Adrenal gland (tissue), 12 donors: Measurements from ENCODE around the gene ASTN1. TPM values are rescaled to one million over a fixed set of nuclear protein-coding genes. Genes with fewer than 3 reads are reported as not detected.

Source experiments
- DNase-seq, 7 donors: peaks; one replicate each; pipeline ENCODE4 v3.0.0-alpha.2; 2019 to 2020
- H3K27ac ChIP-seq, 5 donors: fragments of 200-600 bp; sonication (generic) in 4 of 5; 1 replicate in 3 of 5; 2 replicates in 2 of 5; pipeline versions ENCODE4 v1.5.1 to v1.8.0; 2016 to 2020; ENCODE audit warnings: mild to moderate bottlenecking in 1 of 5
- H3K27me3 ChIP-seq: fragments of 200-600 bp; 2 replicates; pipeline ENCODE4 v1.8.0; 2021
- H3K36me3 ChIP-seq, 2 donors: fragments of 200-600 bp; replicated peaks in 1 of 2; 1 replicate in 1 of 2; 2 replicates in 1 of 2; pipeline versions ENCODE4 v1.5.1 to v1.8.0; 2018 to 2022
- H3K4me1 ChIP-seq, 2 donors: fragments of 200-600 bp; replicated peaks in 1 of 2; 1 replicate in 1 of 2; 2 replicates in 1 of 2; pipeline versions ENCODE4 v1.5.1 to v1.8.0; 2018 to 2021
- H3K4me3 ChIP-seq, 4 donors: fragments of 200-600 bp; sonication (generic) in 3 of 4; one replicate each; pipeline ENCODE4 v1.5.1; 2016 to 2018
- H3K9me3 ChIP-seq, 3 donors: fragments of 200-600 bp; sonication (generic) in 1 of 3; replicated peaks in 1 of 3; 1 replicate in 2 of 3; 2 replicates in 1 of 3; pipeline versions ENCODE4 v1.5.1 to v1.8.0; 2016 to 2021
- POLR2A ChIP-seq, 2 donors: fragments of 450-650 bp; IDR thresholded peaks; one replicate each; pipeline ENCODE4 v1.6.1; 2017; ENCODE audit warnings: antibody characterized with exemption in 2 of 2, mild to moderate bottlenecking in 2 of 2, moderate library complexity in 1 of 2
- WGBS, 4 donors: extraction: QIAGEN DNeasy Blood & Tissue Kit in 2 of 4; methylation state at CpG; one replicate each; pipeline versions ENCODE4 v1.1.5 to v1.1.7; 2013 to 2017; 5-methylcytosine and 5-hydroxymethylcytosine counted together
- intact Hi-C, 2 donors: fragments of 100-400 bp; cut with DNase I; formaldehyde crosslinking; loops; one replicate each; pipeline versions ENCODE4 v1.14.1 to v1.15.0; 2022 to 2023
- polyA plus RNA-seq, 3 donors: library from polyadenylated mRNA; stranded (reverse); fragments of 200-250 nt in 2 of 3; fragments of 350-450 nt in 1 of 3; fragmentation: Illumina TruSeq in 1 of 3; extraction: RNeasy Lipid Tissue Mini Kit (QIAGEN cat#74804) in 1 of 3; gene quantifications; one replicate each; pipeline ENCODE4 v1.2.3, GENCODE V29; 2013 to 2014
- total RNA-seq, 9 donors: library from RNA; depleted of rRNA in 4 of 9; stranded (reverse); fragments of >200 nt in 4 of 9; fragments of 120-200 nt in 1 of 9; fragmentation: NEBNext Ultra II Directional in 1 of 9; extraction: Animal tissue kit (Norgen Biotek cat#: 25700) in 1 of 9; gene quantifications; one replicate each; pipeline versions ENCODE4 v1.1.0 to v1.2.4, GENCODE V29; 2013 to 2023
- TF ChIP-seq, protein P1 (sequence below), 6 experiments: fragments of 450-650 bp in 4 of 6; fragments of 200-600 bp in 2 of 6; sonication (generic) in 1 of 6; IDR thresholded peaks; 1 replicate in 5 of 6; 2 replicates in 1 of 6; pipeline versions ENCODE4 v1.5.1 to v1.8.0; 2016 to 2021; ENCODE audit warnings: antibody characterized with exemption in 6 of 6, mild to moderate bottlenecking in 2 of 6, moderate library complexity in 1 of 6
- donor health status: healthy with polysubstance abuse.
- donor health status: Bipolar disorder and iron deficiency.
- donor health status: DM: yes; HTN: yes; CAD: no.
- donor health status: DM: no; HTN: no; CAD: no.
- donor health status: DM: no; HTN: no; CAD: no.
- donor health status: DM: yes; HTN: yes; CAD: no.

Gene ASTN1
- total and polyA plus RNA-seq, 12 donors, result 7.7 to 58.6 (median 40.7) TPM

DNA sequence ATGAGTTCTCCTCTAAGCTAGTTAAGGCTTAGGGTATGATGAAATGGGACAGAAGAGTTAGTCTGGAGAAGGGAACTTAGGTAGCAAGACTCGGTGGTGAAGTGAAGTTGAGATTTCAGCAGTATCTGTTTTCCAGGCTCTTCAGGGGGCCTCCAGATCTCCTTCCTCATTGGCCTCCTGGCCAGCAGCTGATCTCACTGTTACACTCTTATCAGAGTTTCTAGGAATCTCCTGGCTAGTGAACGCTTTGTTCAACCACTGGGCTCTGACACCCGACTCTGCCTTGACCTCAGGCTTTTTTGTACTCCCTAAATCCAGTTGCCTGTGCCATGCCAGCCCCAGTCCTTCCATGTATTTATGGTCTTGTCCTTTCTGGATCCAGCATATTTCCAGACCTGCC lies 311.0 kb downstream of the ASTN1 start:
- intact Hi-C loops, result no loop called here
- TF ChIP-seq, protein P1, sequence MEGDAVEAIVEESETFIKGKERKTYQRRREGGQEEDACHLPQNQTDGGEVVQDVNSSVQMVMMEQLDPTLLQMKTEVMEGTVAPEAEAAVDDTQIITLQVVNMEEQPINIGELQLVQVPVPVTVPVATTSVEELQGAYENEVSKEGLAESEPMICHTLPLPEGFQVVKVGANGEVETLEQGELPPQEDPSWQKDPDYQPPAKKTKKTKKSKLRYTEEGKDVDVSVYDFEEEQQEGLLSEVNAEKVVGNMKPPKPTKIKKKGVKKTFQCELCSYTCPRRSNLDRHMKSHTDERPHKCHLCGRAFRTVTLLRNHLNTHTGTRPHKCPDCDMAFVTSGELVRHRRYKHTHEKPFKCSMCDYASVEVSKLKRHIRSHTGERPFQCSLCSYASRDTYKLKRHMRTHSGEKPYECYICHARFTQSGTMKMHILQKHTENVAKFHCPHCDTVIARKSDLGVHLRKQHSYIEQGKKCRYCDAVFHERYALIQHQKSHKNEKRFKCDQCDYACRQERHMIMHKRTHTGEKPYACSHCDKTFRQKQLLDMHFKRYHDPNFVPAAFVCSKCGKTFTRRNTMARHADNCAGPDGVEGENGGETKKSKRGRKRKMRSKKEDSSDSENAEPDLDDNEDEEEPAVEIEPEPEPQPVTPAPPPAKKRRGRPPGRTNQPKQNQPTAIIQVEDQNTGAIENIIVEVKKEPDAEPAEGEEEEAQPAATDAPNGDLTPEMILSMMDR (IDR thresholded peaks at IDR 0.05), result no peak
- no peak for TF ChIP-seq POLR2A (IDR thresholded peaks at IDR 0.05)
- Histone ChIP-seq H3K4me3 (no peak overlapping the region), H3K4me1 (no peaks in the 10 kb centered on the region), H3K36me3 (no peaks in the 10 kb centered on the region), H3K27ac (no peak overlapping the region), H3K27me3 (no peaks in the 10 kb centered on the region), H3K9me3 (no peaks in the 10 kb centered on the region)
- WGBS, 4 donors, result 55 to 78% (median 66%) methylated on average over 3 of the region's 3 CpGs
- no peak for DNase-seq

GRCh38 chr1:176852124-176852523 lies 312.4 kb downstream of the ASTN1 start:
- 87 to 92% (median 89%) methylated on average over 3 of the region's 3 CpGs for WGBS, 4 donors
- Histone ChIP-seq H3K9me3 (no peaks in the 10 kb centered on the region), H3K4me1 (no peaks in the 10 kb centered on the region), H3K36me3 (no peaks in the 10 kb centered on the region), H3K27ac (no peak overlapping the region), H3K27me3 (no peaks in the 10 kb centered on the region), H3K4me3 (no peak overlapping the region)
- DNase-seq, result no peak
- TF ChIP-seq POLR2A (IDR thresholded peaks at IDR 0.05), result no peak
- TF ChIP-seq, protein P1 (IDR thresholded peaks at IDR 0.05), result no peak
- intact Hi-C loops, result no loop called here

GRCh38 chr1:176850871-176851270 lies 313.6 kb downstream of the ASTN1 start:
- DNase-seq, result no peak
- H3K27ac ChIP-seq, result no peak overlapping the region
- H3K36me3 ChIP-seq, result no peaks in the 10 kb centered on the region
- intact Hi-C loops, result no loop called here
- no peaks in the 10 kb centered on the region for H3K27me3 ChIP-seq
- no peaks in the 10 kb centered on the region for H3K4me1 ChIP-seq
- 55 to 81% (median 77%) methylated on average over 4 of the region's 4 CpGs for WGBS, 4 donors
- H3K4me3 ChIP-seq, result no peak overlapping the region
- TF ChIP-seq, protein P1 (IDR thresholded peaks at IDR 0.05), result no peak
- no peak for TF ChIP-seq POLR2A (IDR thresholded peaks at IDR 0.05)
- H3K9me3 ChIP-seq, result no peaks in the 10 kb centered on the region

- TF ChIP-seq, protein P1 (IDR thresholded peaks at IDR 0.05), result no peak
- no peak for TF ChIP-seq POLR2A (IDR thresholded peaks at IDR 0.05)
- Histone ChIP-seq H3K27ac (no peak overlapping the region), H3K27me3 (no peaks in the 10 kb centered on the region), H3K36me3 (no peaks in the 10 kb centered on the region), H3K4me1 (no peaks in the 10 kb centered on the region), H3K4me3 (no peak overlapping the region), H3K9me3 (no peaks in the 10 kb centered on the region)
- WGBS, 4 donors, result 65 to 94% (median 93%) methylated on average over 3 of the region's 3 CpGs
- intact Hi-C loops, result loop anchor here (10.0 kb wide), 3 partner anchors 154 to 474 kb away; no protein-coding TSS in a partner anchor
- no peak for DNase-seq
Observed at GRCh38 chr1:176849281-176849680, 315.2 kb downstream of the ASTN1 start.
